Skeletal muscle satellite cell (primary cell): ENCODE measurements around the gene IQGAP2.

Source experiments
- H3K27me3 ChIP-seq: 2 replicates; pipeline ENCODE4 v1.7.0; 2013; ENCODE audit warnings: low read length; ENCODE audit not compliant: control insufficient read depth, insufficient read depth
- H3K36me3 ChIP-seq: 2 replicates; pipeline ENCODE4 v1.7.0; 2013; ENCODE audit warnings: mild to moderate bottlenecking, control low read depth, low read length; ENCODE audit not compliant: insufficient read depth
- H3K4me1 ChIP-seq: 2 replicates; pipeline ENCODE4 v1.7.0; 2013; ENCODE audit warnings: low read length; ENCODE audit not compliant: control insufficient read depth, insufficient read depth
- H3K4me2 ChIP-seq: 2 replicates; pipeline ENCODE4 v1.7.0; 2013; ENCODE audit warnings: mild to moderate bottlenecking, low read length
- H3K4me3 ChIP-seq: 2 replicates; pipeline ENCODE4 v1.7.0; 2013; ENCODE audit warnings: low read length
- H3K9ac ChIP-seq: 2 replicates; pipeline ENCODE4 v1.7.0; 2013; ENCODE audit warnings: mild to moderate bottlenecking, low read depth, low read length, moderate library complexity
- H3K9me3 ChIP-seq: replicated peaks from 2 replicates; pipeline ENCODE4 v1.7.0; 2013; ENCODE audit warnings: mild to moderate bottlenecking, control low read depth, low read length

Gene IQGAP2

DNA sequence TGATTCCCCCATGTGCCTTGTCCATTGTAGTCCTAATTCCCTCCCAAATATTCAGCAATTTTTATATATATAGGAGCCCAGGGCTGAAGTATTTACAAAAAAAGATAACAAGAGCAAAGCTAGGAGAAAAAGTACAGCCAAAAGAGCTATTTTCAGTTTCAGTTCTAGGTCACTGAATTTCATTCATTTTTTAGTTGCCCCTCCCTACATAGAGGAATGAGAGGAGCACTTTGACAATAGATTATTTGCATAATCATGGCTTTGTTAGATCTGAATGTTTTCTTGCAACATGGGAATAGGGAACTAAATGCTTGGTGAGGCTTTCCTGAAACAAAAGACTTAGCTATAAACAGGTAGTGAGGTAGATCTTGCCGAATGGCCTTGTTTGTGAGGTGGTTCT is 235.4 kb downstream of the IQGAP2 start:
- Histone ChIP-seq H3K9me3 (no peaks in the 10 kb centered on the region), H3K9ac (no peak overlapping the region), H3K36me3 (no peaks in the 10 kb centered on the region), H3K4me2 (no peak overlapping the region), H3K27me3 (no peaks in the 10 kb centered on the region), H3K4me1 (peaks cover 21% of the 10 kb centered on the region), H3K4me3 (no peak overlapping the region)

DNA sequence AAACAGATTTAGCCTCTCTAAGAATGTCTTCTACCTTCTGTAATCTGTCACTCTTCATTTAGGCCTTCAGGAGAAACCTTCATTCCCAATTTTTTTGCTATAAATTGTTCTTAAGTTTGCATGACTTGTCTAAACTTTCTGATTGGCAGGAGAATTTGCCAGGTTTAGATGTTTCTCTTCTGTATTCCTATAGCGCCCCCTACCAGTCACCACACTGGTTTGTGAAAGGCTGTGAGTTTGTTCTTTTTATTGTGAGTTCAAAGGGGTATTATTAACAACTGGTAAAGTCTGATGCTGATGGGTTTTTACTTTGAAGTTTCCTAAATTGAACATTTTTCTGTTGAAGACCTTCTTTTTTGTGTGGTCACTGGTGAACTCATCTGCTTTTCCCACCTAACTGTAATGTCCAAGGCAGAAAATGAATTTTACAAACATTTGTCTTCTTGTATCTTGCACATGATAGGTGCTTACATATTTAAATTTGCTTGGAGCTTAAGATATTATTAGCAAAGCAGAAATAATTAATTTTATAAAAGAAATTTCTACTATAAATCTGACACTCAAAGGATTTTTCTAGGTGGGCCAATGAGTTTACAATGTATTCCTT is 238.5 kb downstream of the IQGAP2 start:
- Histone ChIP-seq H3K36me3 (no peaks in the 10 kb centered on the region), H3K4me1 (peaks cover 19% of the 10 kb centered on the region), H3K9ac (no peak overlapping the region), H3K27me3 (no peaks in the 10 kb centered on the region), H3K4me3 (no peak overlapping the region), H3K4me2 (no peak overlapping the region), H3K9me3 (no peaks in the 10 kb centered on the region)

DNA sequence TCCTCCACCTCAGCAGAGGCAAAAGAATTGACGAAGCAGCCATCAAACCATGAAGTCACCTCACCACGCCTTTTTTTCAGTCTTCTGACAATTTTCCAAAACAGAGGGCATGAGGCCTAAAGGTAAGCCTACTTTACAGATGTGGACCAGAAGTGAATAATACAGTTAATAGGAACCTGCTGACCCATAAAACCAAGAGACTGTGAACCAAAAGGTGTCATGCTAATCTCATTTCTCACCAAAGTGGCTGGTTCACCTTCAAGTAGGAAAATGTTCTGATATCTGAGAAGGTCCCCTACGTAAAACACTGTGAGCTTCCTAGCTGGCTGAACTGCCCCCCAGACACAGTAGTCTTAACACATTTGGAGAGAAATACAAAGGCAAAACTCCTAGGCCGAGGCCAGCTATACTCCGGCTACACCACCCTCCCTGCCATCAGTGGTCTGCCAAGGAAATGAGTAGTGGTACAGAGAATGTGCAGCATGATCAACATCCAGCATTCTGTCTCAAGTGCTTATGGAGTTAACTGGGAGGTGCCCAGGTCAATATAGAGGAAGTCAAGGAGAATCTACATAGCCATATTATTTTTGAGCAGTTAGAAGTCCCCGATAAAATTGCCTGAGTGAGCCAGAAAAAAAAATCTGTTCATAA is 239.4 kb downstream of the IQGAP2 start:
- no peak overlapping the region for H3K4me2 ChIP-seq
- no peaks in the 10 kb centered on the region for H3K36me3 ChIP-seq
- no peak overlapping the region for H3K4me3 ChIP-seq
- no peaks in the 10 kb centered on the region for H3K27me3 ChIP-seq
- H3K9me3 ChIP-seq = no peaks in the 10 kb centered on the region
- H3K4me1 ChIP-seq = peaks cover 19% of the 10 kb centered on the region
- H3K9ac ChIP-seq = peak overlapping the region; percentile 3

DNA sequence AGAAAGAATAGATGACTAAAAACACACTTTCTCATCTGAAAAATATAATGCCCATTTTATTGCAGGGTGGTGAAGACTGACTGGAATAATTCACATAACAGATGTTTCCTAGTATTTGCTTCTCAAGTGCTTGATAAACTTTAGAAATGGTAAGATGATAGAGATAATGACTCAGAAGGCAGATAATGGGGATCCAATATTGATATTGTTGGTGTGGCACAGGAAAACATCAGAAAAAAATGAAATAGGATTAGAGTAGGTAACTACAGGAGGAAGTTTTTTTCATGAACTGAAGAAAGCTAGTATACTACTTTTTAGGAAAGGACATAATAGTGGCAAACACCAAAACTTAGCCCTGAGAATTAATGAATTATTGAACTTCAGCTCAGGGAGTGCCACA is 240.3 kb downstream of the IQGAP2 start:
- H3K36me3 ChIP-seq = no peaks in the 10 kb centered on the region

DNA sequence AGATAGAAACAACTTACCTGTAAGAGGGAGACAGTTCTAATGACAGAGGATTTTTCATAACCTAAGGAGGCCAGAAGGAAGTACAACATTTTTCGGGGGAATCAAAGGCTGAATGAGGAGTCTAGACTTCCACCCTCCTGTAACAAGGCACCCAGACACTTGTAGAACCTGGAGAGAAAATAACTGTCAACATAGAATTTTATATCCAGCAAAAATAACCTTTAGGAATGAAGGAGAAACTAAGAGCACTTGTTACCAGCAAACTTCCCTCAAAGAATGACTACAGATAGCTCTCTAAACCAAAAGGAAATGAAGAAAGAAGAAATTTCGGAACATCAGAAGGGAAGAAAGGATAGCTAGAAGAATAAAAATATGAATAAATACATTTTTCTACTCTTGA is 246.1 kb downstream of the IQGAP2 start:
- no peaks in the 10 kb centered on the region for H3K27me3 ChIP-seq
- peaks cover 7% of the 10 kb centered on the region for H3K4me1 ChIP-seq
- H3K4me3 ChIP-seq = no peak overlapping the region
- H3K4me2 ChIP-seq = no peak overlapping the region
- H3K9ac ChIP-seq = no peak overlapping the region
- H3K36me3 ChIP-seq = no peaks in the 10 kb centered on the region
- H3K9me3 ChIP-seq = peaks cover 12% of the 10 kb centered on the region

More for the DNA sequence above, 240.3 kb downstream of the IQGAP2 start:
- H3K4me2 ChIP-seq = no peak overlapping the region
- H3K9me3 ChIP-seq = no peaks in the 10 kb centered on the region
- H3K4me1 ChIP-seq = peaks cover 19% of the 10 kb centered on the region
- H3K9ac ChIP-seq = no peak overlapping the region
- no peaks in the 10 kb centered on the region for H3K27me3 ChIP-seq
- no peak overlapping the region for H3K4me3 ChIP-seq

DNA sequence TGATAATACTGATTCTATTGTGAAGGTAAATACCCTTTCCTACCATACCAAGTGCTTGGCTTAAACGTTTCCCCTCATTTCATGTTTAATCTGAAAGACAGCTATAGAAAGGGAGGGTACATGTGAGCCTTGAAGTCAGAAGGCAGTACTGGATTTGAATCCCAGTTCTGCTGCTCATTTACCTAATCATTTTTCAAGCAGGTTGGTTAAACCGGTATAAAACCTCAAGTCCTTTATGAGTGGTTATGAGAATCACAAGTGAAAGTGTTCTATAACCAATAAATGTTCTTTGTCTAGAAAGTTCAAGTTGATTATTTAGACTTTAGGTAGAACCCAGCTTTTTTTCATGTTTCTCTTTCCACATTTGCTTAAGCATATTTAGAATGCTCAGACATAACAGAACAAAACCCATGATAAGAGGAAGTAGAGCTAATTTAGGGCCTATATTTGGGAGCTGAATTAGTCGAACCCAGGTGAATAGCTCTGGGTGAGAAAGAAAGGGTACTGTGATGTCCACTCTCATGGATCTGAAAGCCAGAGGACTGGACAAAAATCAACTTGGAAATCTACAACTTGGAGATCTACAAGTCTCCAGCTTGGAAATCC is 249.8 kb downstream of the IQGAP2 start:
- H3K36me3 ChIP-seq = no peaks in the 10 kb centered on the region
- no peaks in the 10 kb centered on the region for H3K27me3 ChIP-seq
- no peak overlapping the region for H3K4me3 ChIP-seq

DNA sequence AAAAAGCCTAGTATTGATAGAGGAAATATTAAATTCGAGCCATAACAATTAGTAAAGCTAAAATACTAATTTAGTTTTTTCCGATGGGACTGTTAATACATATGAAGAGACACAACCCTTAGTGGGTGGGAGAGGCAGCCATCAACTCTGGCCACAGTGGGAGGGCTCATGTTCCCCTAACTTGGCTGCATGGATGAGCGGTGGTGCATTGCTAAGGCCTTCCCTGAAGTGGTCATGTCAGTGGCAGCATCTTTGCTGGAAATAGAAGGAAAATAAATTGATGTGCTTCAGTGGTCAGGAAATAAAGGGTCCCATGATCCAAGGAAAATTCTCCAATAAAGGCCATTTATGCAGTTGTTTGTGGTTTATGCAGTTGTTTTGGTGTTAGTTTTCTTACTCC is 254.0 kb downstream of the IQGAP2 start:
- Histone ChIP-seq H3K9ac (no peak overlapping the region), H3K4me1 (peaks cover 3% of the 10 kb centered on the region), H3K27me3 (no peaks in the 10 kb centered on the region), H3K9me3 (no peaks in the 10 kb centered on the region), H3K4me2 (no peak overlapping the region), H3K4me3 (no peak overlapping the region), H3K36me3 (no peaks in the 10 kb centered on the region)

More for the DNA sequence above, 249.8 kb downstream of the IQGAP2 start:
- Histone ChIP-seq H3K9me3 (peaks cover 12% of the 10 kb centered on the region), H3K4me1 (peaks cover 7% of the 10 kb centered on the region), H3K9ac (no peak overlapping the region), H3K4me2 (no peak overlapping the region)

DNA sequence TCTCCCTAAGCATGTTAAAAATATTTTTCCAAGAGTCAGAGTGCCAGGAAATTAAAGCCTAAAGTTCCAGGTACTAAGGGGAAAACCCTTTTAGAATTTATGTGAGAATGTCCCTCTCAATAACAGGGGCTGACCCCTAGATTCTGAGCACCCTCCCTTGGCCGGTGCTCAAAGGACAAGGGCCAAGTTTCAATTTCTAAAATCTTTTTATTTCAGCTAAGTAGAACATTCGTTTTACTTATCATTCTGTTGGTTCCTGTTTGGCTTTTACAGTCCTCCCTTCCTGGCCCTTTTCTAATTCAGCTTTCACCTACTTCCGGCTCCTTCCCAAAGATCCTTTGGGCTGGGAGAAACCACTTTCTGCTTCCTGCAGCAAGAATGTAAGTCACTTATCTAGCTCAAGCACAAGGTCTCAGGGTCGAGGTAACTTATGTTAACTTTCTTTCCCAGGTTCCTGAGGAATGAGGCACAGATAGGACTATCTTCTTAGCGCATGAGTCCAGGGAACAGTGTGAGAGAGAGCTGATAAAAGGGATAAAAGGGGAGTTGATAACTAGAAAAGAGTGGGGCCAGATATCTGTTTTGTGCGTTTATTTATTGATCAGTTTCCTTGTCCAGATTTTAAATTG is 254.7 kb downstream of the IQGAP2 start:
- H3K27me3 ChIP-seq = no peaks in the 10 kb centered on the region
- no peaks in the 10 kb centered on the region for H3K9me3 ChIP-seq
- no peak overlapping the region for H3K4me2 ChIP-seq
- no peaks in the 10 kb centered on the region for H3K36me3 ChIP-seq
- no peak overlapping the region for H3K4me3 ChIP-seq
- no peak overlapping the region for H3K9ac ChIP-seq
- H3K4me1 ChIP-seq = no peaks in the 10 kb centered on the region

DNA sequence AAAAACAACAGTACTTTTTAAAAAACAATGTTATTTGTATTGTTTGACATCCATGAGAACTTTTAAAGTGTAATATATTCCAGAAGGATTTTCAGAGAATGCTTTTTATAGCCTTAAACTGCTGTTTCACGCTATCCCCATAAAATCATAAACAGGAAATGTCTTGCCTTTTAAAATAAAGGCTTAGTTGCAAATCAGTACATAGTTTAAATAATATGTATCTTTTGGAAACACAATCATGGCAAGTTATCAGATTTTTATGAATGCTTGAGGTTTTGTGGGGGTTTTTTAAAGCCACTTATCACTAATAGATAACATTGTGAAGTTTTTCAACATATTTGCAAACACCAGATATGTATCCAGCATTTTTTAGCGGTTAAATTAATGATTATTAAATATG is 257.3 kb downstream of the IQGAP2 start:
- Histone ChIP-seq H3K27me3 (no peaks in the 10 kb centered on the region), H3K9ac (no peak overlapping the region), H3K4me2 (no peak overlapping the region), H3K4me3 (no peak overlapping the region), H3K4me1 (no peaks in the 10 kb centered on the region), H3K9me3 (no peaks in the 10 kb centered on the region), H3K36me3 (no peaks in the 10 kb centered on the region)

DNA sequence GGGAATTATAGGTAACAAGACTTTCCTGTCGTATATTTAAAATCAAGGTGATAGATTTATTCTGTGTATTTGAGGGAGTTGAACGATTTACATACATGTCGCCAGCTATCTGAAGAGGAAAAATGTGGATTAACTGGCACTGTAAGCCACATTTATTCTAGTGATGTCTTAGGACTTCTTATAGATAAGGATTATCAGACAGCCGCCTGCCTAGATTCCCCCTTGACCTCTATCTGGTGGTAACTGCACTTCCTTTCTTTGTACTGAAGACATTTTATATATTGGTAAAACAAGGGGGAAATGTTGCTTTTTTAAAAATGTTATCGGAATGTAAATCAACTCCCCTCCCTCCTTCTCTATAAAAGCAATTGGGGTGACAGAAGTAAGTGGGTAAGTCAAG is 259.4 kb downstream of the IQGAP2 start:
- Histone ChIP-seq H3K9ac (no peak overlapping the region), H3K4me1 (no peaks in the 10 kb centered on the region), H3K36me3 (no peaks in the 10 kb centered on the region), H3K4me3 (no peak overlapping the region), H3K9me3 (no peaks in the 10 kb centered on the region), H3K27me3 (no peaks in the 10 kb centered on the region), H3K4me2 (no peak overlapping the region)

DNA sequence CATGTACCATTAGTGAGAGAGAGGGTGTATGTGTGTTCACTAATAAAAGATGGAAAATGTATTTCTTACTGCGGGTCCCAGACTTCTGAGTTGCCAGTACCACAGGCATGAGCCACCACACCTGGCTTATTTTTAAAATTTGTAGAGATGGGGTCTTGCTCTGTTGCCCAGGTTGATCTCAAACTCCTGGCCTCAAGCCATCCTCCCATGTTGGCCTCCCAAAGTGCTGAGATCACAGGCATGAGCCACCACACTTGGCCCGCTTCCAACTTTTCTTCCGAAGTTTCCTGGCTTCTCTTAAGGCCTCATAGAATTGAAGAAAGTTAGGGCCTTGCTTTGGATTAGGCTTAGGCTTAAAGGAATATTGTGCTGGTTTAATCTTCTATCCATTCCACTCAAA is 260.5 kb downstream of the IQGAP2 start:
- no peak overlapping the region for H3K9ac ChIP-seq
- no peaks in the 10 kb centered on the region for H3K4me1 ChIP-seq
- H3K4me3 ChIP-seq = no peak overlapping the region
- no peaks in the 10 kb centered on the region for H3K9me3 ChIP-seq
- H3K36me3 ChIP-seq = no peaks in the 10 kb centered on the region
- H3K4me2 ChIP-seq = no peak overlapping the region
- no peaks in the 10 kb centered on the region for H3K27me3 ChIP-seq
